ENCODE measurements around the gene TNFRSF6B. TPM values are rescaled to one million over a fixed set of nuclear protein-coding genes. Genes with fewer than 3 reads are reported as not detected.

The TNFRSF6B gene
- total and polyA plus RNA-seq, 2 of the 4 experiments (the other 2 are of a cell fraction), result 1.3 to 11.0 TPM

GRCh38 chr20:63698739-63699465 is 2.5 kb downstream of the TNFRSF6B start:
- no peaks in the 10 kb centered on the region for H3K27me3 ChIP-seq (ENCODE audit: control insufficient read depth, insufficient read depth, low read length)
- H4K8ac ChIP-seq (ENCODE audit: low read depth in 2 of 2, low read length in 2 of 2), result peak overlapping the region; percentile 91 to 92
- in situ Hi-C loops (cut with MboI; ENCODE audit: low sequenced_read_pairs) (no loop called here), dilution Hi-C loops (cut with HindIII; ENCODE audit: low sequenced_read_pairs, unreplicated experiment) (no loop called here), intact Hi-C loops (cut with micrococcal nuclease) (no loop called here)
- peak; percentile 94 for DNase-seq
- peak overlapping the region; percentile 81 for H4K5ac ChIP-seq (ENCODE audit: low read depth, low read length)
- H3K23ac ChIP-seq (ENCODE audit: low read depth, low read length), result peak overlapping the region; percentile 68
- peak overlapping the region; percentile 73 for H2AFZ ChIP-seq (replicated peaks; ENCODE audit: low read length, poor library complexity)
- ATAC-seq (ENCODE audit: low read depth), result peak; percentile 84
- H3K79me1 ChIP-seq (ENCODE audit: low read depth in 1 of 2, low read length in 2 of 2), result peaks cover 11 to 58% of the 10 kb centered on the region in 2 experiments; a peak in 3 of 4 replicates
- CTCF ChIA-PET, result interaction anchor here (1.5 kb wide), 1 partner anchor 9 kb away, joined by 8 read pairs; the partner anchor contains the start of genes ARFRP1 and ZGPAT
- peak overlapping the region; percentile 82 for H3K18ac ChIP-seq (ENCODE audit: low read depth, low read length)
- peak overlapping the region; percentile 85 for H2BK120ac ChIP-seq (ENCODE audit: low read depth, low read length)
- no peaks in the 10 kb centered on the region for H3K9me1 ChIP-seq (ENCODE audit: insufficient read depth, low read length)
- BruUV-seq (replicated peaks), result no TSS peak
- peak overlapping the region; percentile 76 for H3K27ac ChIP-seq (ENCODE audit: insufficient read depth, low read length)
- peak overlapping the region; percentile 98 for H2BK5ac ChIP-seq (ENCODE audit: low read depth, low read length, poor library complexity, severe bottlenecking)
- WGBS, 2 experiments (ENCODE audit: extremely low coverage in 2 of 2, insufficient read length in 1 of 2), result no CpG with 5 or more reads among the region's 19 CpGs
- H3K4me3 ChIP-seq (ENCODE audit: insufficient read depth, low read depth, low read length), result no peak overlapping the region
- H3K36me3 ChIP-seq (ENCODE audit: control insufficient read depth, insufficient read depth, low read length), result peaks cover 12% of the 10 kb centered on the region; the same call in 1 of the 2 replicates
- H3K4me2 ChIP-seq (ENCODE audit: low read depth, low read length), result peak overlapping the region; percentile 68
- POLR2A ChIA-PET (ENCODE audit: unreplicated experiment), result interaction anchor here (0.6 to 1.6 kb wide), 3 partner anchors 9 to 179 kb away, joined by 3 to 5 read pairs (median 4); partner anchors contain the start of genes ARFRP1 and ZGPAT
- H2BK20ac ChIP-seq (ENCODE audit: low read depth, low read length), result peak overlapping the region; percentile 82
- H4K91ac ChIP-seq (ENCODE audit: insufficient read depth, low read depth, low read length), result peak overlapping the region; percentile 97
- H3K9me3 ChIP-seq (ENCODE audit: control insufficient read depth, insufficient read depth, low read length), result no peaks in the 10 kb centered on the region
- H2AK9ac ChIP-seq (replicated peaks; ENCODE audit: low read depth, low read length, poor library complexity), result peak overlapping the region; percentile 88
- peak overlapping the region; percentile 31 for H3K56ac ChIP-seq (ENCODE audit: extremely low read depth, insufficient read depth, low read length)
- no peaks in the 10 kb centered on the region for H4K20me1 ChIP-seq (ENCODE audit: insufficient read depth, low read length)
- H3K9ac ChIP-seq (ENCODE audit: low read depth, low read length), result peak overlapping the region; percentile 56
- H2BK15ac ChIP-seq (ENCODE audit: low read depth, low read length), result peak overlapping the region; percentile 75; the same call in 1 of the 3 replicates
- peak overlapping the region; percentile 96 for H3K4ac ChIP-seq (ENCODE audit: low read depth, low read length)
- H3K14ac ChIP-seq (replicated peaks; ENCODE audit: low read depth, low read length), result peak overlapping the region; percentile 81; the same call in 1 of the 2 replicates
- peaks cover 22% of the 10 kb centered on the region for H3K4me1 ChIP-seq (ENCODE audit: control insufficient read depth, insufficient read depth, low read length)
- H2AK5ac ChIP-seq (ENCODE audit: low read depth, low read length), result peak overlapping the region; percentile 78
- no peak for TF ChIP-seq SMC3 (IDR thresholded peaks at IDR 0.05; ENCODE audit: low read depth, low read length)
- no peak for TF ChIP-seq ELK1 (IDR thresholded peaks at IDR 0.05; ENCODE audit: borderline replicate concordance, low read depth, low read length)
- no peak for TF ChIP-seq CHD1 (IDR thresholded peaks at IDR 0.05; ENCODE audit: low read depth, low read length)
- TF ChIP-seq RFX5 (IDR thresholded peaks at IDR 0.05; ENCODE audit: low read depth, low read length), result no peak
- TF ChIP-seq FOS (IDR thresholded peaks at IDR 0.05; ENCODE audit: low read depth, low read length), result peak; percentile 98
- TF ChIP-seq MXI1 (IDR thresholded peaks at IDR 0.05; ENCODE audit: borderline replicate concordance, low read depth, low read length), result no peak
- TF ChIP-seq NFE2L2 (IDR thresholded peaks at IDR 0.05; ENCODE audit: low read depth, low read length), result peak; percentile 62; the same call in 1 of the 2 replicates
- no peak for TF ChIP-seq MAFK (IDR thresholded peaks at IDR 0.05; ENCODE audit: low read depth, low read length)
- TF ChIP-seq BHLHE40 (IDR thresholded peaks at IDR 0.05; ENCODE audit: low read depth, low read length), result peak; percentile 59
- peak; percentile 83; the same call in 1 of the 2 replicates for TF ChIP-seq MAZ (IDR thresholded peaks at IDR 0.05; ENCODE audit: borderline replicate concordance, low read depth, low read length)
- TF ChIP-seq RCOR1 (IDR thresholded peaks at IDR 0.05; ENCODE audit: insufficient replicate concordance, low read length), result no peak
- no peak for TF ChIP-seq RAD21 (IDR thresholded peaks at IDR 0.05; ENCODE audit: low read length)
- TF ChIP-seq CEBPB (IDR thresholded peaks at IDR 0.05; ENCODE audit: low read depth, low read length), result no peak
- peak; percentile 32; the same call in 1 of the 2 replicates for TF ChIP-seq USF2 (IDR thresholded peaks at IDR 0.05; ENCODE audit: low read depth, low read length)
